ENCODE data around the gene DSCAM. TPM values are rescaled to one million over a fixed set of nuclear protein-coding genes. Genes with fewer than 3 reads are reported as not detected.

DSCAM gene
- total RNA-seq, 1 donor from 2014 or later = 4.4 TPM

DNA sequence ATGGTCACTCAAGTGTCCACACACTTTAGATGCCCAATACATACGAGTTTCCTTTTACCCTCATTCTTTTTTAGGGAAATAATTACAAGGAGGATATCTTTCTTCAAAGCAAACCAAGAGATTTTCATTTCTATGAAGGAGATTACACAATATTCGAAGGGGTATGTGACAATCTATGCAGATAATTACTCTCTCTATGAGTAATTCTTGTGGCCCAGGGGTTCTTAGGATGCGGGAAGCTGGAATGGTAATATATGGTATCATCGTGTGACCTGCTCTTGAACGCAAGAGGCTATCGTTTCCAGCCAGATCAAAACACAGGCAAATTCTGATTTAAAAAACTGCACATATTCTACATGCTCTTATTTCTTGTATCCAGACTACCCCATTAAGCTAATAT is 14.6 kb downstream of the DSCAM start:
- H3K4me1 Mint-ChIP-seq (ENCODE audit: low read depth, unreplicated experiment) = peaks cover 7% of the 10 kb centered on the region
- no peak overlapping the region for H3K4me3 Mint-ChIP-seq (ENCODE audit: unreplicated experiment)
- DNase-seq = no peak
- peaks cover 2% of the 10 kb centered on the region for H3K9me3 Mint-ChIP-seq (ENCODE audit: unreplicated experiment)
- no peaks in the 10 kb centered on the region for H3K36me3 Mint-ChIP-seq (ENCODE audit: unreplicated experiment)
- no peaks in the 10 kb centered on the region for H3K27me3 Mint-ChIP-seq (ENCODE audit: unreplicated experiment)
- H3K27ac Mint-ChIP-seq (ENCODE audit: unreplicated experiment) = no peak overlapping the region
- no peak for TF ChIP-seq CTCF (IDR thresholded peaks at IDR 0.05; ENCODE audit: partially characterized antibody, unreplicated experiment)

DNA sequence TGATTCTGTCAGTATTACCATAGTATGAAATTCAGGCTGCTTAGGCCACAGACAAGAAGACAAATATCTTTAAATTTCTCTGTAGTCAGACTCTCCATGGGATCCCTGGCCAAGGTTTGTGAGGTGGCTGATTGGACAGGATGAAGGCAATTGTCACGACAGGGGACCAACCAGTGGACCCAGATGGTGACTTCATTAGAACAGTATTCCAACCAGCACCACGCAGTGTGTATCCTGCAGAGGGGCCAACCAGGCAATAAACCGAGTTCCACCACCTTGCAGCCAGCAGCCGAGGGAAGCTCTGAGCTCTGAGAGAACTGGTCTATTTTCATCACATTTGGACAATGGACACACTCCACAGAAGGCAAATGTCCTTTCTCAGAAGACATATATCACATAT is 16.1 kb downstream of the DSCAM start:
- Mint-ChIP-seq H3K36me3 (ENCODE audit: unreplicated experiment) (no peaks in the 10 kb centered on the region), H3K9me3 (ENCODE audit: unreplicated experiment) (peaks cover 3% of the 10 kb centered on the region), H3K4me3 (ENCODE audit: unreplicated experiment) (no peak overlapping the region), H3K27me3 (ENCODE audit: unreplicated experiment) (peaks cover 3% of the 10 kb centered on the region), H3K27ac (ENCODE audit: unreplicated experiment) (no peak overlapping the region), H3K4me1 (ENCODE audit: low read depth, unreplicated experiment) (peaks cover 7% of the 10 kb centered on the region)
- no peak for DNase-seq
- no peak for TF ChIP-seq CTCF (IDR thresholded peaks at IDR 0.05; ENCODE audit: partially characterized antibody, unreplicated experiment)

DNA sequence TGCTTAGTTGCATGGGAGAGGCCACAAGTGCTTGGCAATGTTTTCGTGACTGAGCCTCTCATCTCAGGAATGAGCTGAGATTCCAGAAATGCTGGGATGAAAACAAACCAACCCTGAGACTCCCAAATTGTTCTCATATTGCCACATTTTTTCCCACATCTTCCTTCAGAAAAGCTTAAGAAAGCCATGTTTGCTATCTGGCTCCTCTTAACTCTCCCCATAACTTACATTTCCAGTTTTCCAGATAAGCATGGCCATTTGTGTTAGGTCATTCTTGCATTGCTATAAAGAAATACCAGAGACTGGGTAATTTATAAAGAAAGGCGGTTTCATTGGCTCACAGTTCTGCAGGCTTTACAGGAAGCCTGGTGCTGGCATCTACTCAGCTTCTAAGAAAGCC is 17.2 kb downstream of the DSCAM start:
- Mint-ChIP-seq H3K27ac (ENCODE audit: unreplicated experiment) (no peak overlapping the region), H3K27me3 (ENCODE audit: unreplicated experiment) (peaks cover 3% of the 10 kb centered on the region), H3K9me3 (ENCODE audit: unreplicated experiment) (peaks cover 3% of the 10 kb centered on the region), H3K4me1 (ENCODE audit: low read depth, unreplicated experiment) (peaks cover 7% of the 10 kb centered on the region), H3K36me3 (ENCODE audit: unreplicated experiment) (no peaks in the 10 kb centered on the region), H3K4me3 (ENCODE audit: unreplicated experiment) (no peak overlapping the region)
- DNase-seq = no peak
- no peak for TF ChIP-seq CTCF (IDR thresholded peaks at IDR 0.05; ENCODE audit: partially characterized antibody, unreplicated experiment)

DNA sequence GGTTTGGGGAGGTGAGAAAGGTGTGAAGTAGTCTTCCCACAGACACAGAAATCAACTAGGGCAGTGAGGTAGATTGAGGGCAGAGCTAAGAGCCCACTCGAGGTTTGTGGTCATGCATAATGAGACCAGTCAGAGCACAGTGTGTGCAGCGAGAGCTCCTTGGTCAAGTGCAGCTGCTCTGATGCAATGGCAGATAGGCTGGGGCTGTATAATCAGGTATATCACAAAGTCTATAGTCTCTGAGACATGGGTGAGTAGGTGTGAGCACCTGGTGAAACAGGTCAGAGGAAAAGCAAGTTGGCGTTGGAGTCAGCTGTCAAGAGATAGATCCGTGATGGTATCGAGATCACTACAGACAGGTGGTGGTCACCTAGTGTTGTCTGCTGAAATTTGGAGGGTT is 17.6 kb downstream of the DSCAM start:
- Mint-ChIP-seq H3K27me3 (ENCODE audit: unreplicated experiment) (peaks cover 3% of the 10 kb centered on the region), H3K4me3 (ENCODE audit: unreplicated experiment) (no peak overlapping the region), H3K9me3 (ENCODE audit: unreplicated experiment) (peaks cover 3% of the 10 kb centered on the region), H3K36me3 (ENCODE audit: unreplicated experiment) (no peaks in the 10 kb centered on the region), H3K4me1 (ENCODE audit: low read depth, unreplicated experiment) (peaks cover 6% of the 10 kb centered on the region), H3K27ac (ENCODE audit: unreplicated experiment) (no peak overlapping the region)
- no peak for TF ChIP-seq CTCF (IDR thresholded peaks at IDR 0.05; ENCODE audit: partially characterized antibody, unreplicated experiment)
- no peak for DNase-seq

DNA sequence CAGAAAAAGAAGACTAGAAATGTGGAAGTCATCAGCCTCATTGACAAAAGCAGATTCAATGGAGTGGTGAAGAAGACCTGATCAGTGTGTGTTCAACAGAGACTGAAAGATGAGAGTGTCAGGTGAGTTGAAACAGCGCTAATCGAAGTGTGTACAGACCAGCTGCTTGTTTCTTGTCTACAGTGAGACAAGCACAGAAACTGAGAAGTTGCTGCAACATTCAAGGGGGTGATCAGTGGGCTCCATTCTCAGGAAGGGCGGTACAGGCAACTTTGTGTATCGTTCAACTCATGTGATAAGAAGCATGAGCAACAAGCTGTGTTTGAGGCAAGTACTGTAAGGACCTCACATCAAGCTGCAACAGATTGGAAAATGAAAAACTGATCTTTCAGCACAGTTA is 19.4 kb downstream of the DSCAM start:
- Mint-ChIP-seq H3K36me3 (ENCODE audit: unreplicated experiment) (no peaks in the 10 kb centered on the region), H3K4me3 (ENCODE audit: unreplicated experiment) (no peak overlapping the region), H3K4me1 (ENCODE audit: low read depth, unreplicated experiment) (no peaks in the 10 kb centered on the region), H3K27ac (ENCODE audit: unreplicated experiment) (no peak overlapping the region), H3K9me3 (ENCODE audit: unreplicated experiment) (peaks cover 3% of the 10 kb centered on the region), H3K27me3 (ENCODE audit: unreplicated experiment) (peaks cover 3% of the 10 kb centered on the region)
- no peak for DNase-seq
- TF ChIP-seq CTCF (IDR thresholded peaks at IDR 0.05; ENCODE audit: partially characterized antibody, unreplicated experiment) = no peak
